Thyroid gland (tissue), 4 donors: Measurements from ENCODE around the gene THSD7A. TPM values are rescaled to one million over a fixed set of nuclear protein-coding genes. Genes with fewer than 3 reads are reported as not detected.
A peak's percentile ranks its signal among the peaks of the same experiment; 100 is the strongest.

ENCODE experiments used
- DNase-seq, 2 donors: peaks; one replicate each; pipeline ENCODE4 v3.0.0-alpha.2; 2019
- H3K27ac ChIP-seq, 3 donors: fragments of 200-600 bp; sonication (generic); 1 replicate in 2 of 3; 2 replicates in 1 of 3; pipeline ENCODE4 v1.5.1; 2016 to 2019; ENCODE audit warnings: mild to moderate bottlenecking in 1 of 3, moderate library complexity in 1 of 3
- H3K27me3 ChIP-seq: fragments of 200-600 bp; sonication (generic); one replicate; pipeline ENCODE4 v1.5.1; 2019
- H3K36me3 ChIP-seq, 2 donors: fragments of 200-600 bp; sonication (generic); one replicate each; pipeline ENCODE4 v1.5.1; 2016 to 2019
- H3K4me1 ChIP-seq, 2 donors: fragments of 200-600 bp; sonication (generic); one replicate each; pipeline ENCODE4 v1.5.1; 2017 to 2019
- H3K4me3 ChIP-seq, 3 donors: fragments of 200-600 bp; sonication (generic); replicated peaks in 1 of 3; 1 replicate in 2 of 3; 2 replicates in 1 of 3; pipeline ENCODE4 v1.5.1; 2016; ENCODE audit warnings: mild to moderate bottlenecking in 1 of 3
- H3K9me3 ChIP-seq: fragments of 200-600 bp; sonication (generic); one replicate; pipeline ENCODE4 v1.5.1; 2017
- CTCF ChIP-seq, 6 experiments: fragments of 200-600 bp in 3 of 6; fragments of 450-650 bp in 3 of 6; sonication (generic) in 3 of 6; IDR thresholded peaks; one replicate each; pipeline ENCODE4 v1.5.1; 2016 to 2019; ENCODE audit warnings: antibody characterized with exemption in 6 of 6, mild to moderate bottlenecking in 2 of 6, inconsistent platforms in 1 of 6, moderate library complexity in 1 of 6
- POLR2A ChIP-seq, 2 donors: fragments of 450-650 bp; IDR thresholded peaks; one replicate each; pipeline ENCODE4 v1.6.1; 2017; ENCODE audit warnings: antibody characterized with exemption in 2 of 2, mild to moderate bottlenecking in 2 of 2, moderate library complexity in 1 of 2
- WGBS, 2 donors: methylation state at CpG; one replicate each; pipeline ENCODE4 v1.1.5; 2017; 5-methylcytosine and 5-hydroxymethylcytosine counted together
- intact Hi-C: fragments of 100-400 bp; cut with DNase I; formaldehyde crosslinking; loops from one replicate; pipeline ENCODE4 v1.15.1; 2023
- total RNA-seq, 4 donors: library from RNA; depleted of rRNA; stranded (reverse); fragments of >200 nt; gene quantifications; one replicate each; pipeline ENCODE4 v1.2.3, GENCODE V29; 2016

The THSD7A gene
- total RNA-seq, 4 donors from 2014 or later, result 4.2 to 6.1 (median 5.8) TPM

- DNase-seq, result no peak
- Histone ChIP-seq H3K4me1 (peaks cover 4 to 16% of the 10 kb centered on the region in 2 donors), H3K27ac (no peak overlapping the region), H3K36me3 (no peaks in the 10 kb centered on the region), H3K9me3 (no peaks in the 10 kb centered on the region), H3K4me3 (no peak overlapping the region), H3K27me3 (no peaks in the 10 kb centered on the region)
- 93 to 96% methylated on average over 1 of the region's 1 CpG for WGBS, 2 donors
- TF ChIP-seq POLR2A (IDR thresholded peaks at IDR 0.05), result no peak
- TF ChIP-seq CTCF (IDR thresholded peaks at IDR 0.05), result no peak
- intact Hi-C loops, result no loop called here
These were observed 128.2 kb downstream of the THSD7A start for GRCh38 chr7:11703829-11704228.

GRCh38 chr7:11702938-11703337 is 129.1 kb downstream of the THSD7A start:
- WGBS, 2 donors, result 18 to 25% methylated on average over 4 of the region's 4 CpGs

GRCh38 chr7:11701829-11702560 is 130.0 kb downstream of the THSD7A start:
- H3K36me3 ChIP-seq, result no peaks in the 10 kb centered on the region
- intact Hi-C loops, result no loop called here
- H3K4me3 ChIP-seq, result no peak overlapping the region
- no peaks in the 10 kb centered on the region for H3K27me3 ChIP-seq
- H3K4me1 ChIP-seq, result peaks cover 9 to 13% of the 10 kb centered on the region in 2 donors
- TF ChIP-seq POLR2A (IDR thresholded peaks at IDR 0.05), result no peak
- TF ChIP-seq CTCF (IDR thresholded peaks at IDR 0.05), result no peak
- H3K9me3 ChIP-seq, result no peaks in the 10 kb centered on the region
- peak overlapping the region in 2 of 3 donors; percentile 51 to 59 for H3K27ac ChIP-seq
- 44 to 48% methylated on average over 6 of the region's 6 CpGs for WGBS, 2 donors
- peak; percentile 4 to 12 for DNase-seq

More at GRCh38 chr7:11702938-11703337, 129.1 kb downstream of the THSD7A start:
- Histone ChIP-seq H3K27me3 (no peaks in the 10 kb centered on the region), H3K27ac (peak overlapping the region in 2 of 3 donors; percentile 51 to 59), H3K4me3 (no peak overlapping the region), H3K9me3 (no peaks in the 10 kb centered on the region), H3K36me3 (no peaks in the 10 kb centered on the region), H3K4me1 (peaks cover 9 to 23% of the 10 kb centered on the region in 2 donors)
- intact Hi-C loops, result no loop called here
- DNase-seq, result peak; percentile 78
- TF ChIP-seq POLR2A (IDR thresholded peaks at IDR 0.05) (no peak), CTCF (IDR thresholded peaks at IDR 0.05) (no peak)

GRCh38 chr7:11699666-11700065 is 132.3 kb downstream of the THSD7A start:
- Histone ChIP-seq H3K27ac (no peak overlapping the region), H3K4me3 (no peak overlapping the region), H3K36me3 (no peaks in the 10 kb centered on the region), H3K9me3 (no peaks in the 10 kb centered on the region), H3K27me3 (no peaks in the 10 kb centered on the region), H3K4me1 (peaks cover 9 to 12% of the 10 kb centered on the region in 2 donors)
- no peak for DNase-seq
- WGBS, 2 donors, result 95 to 97% methylated on average over 5 of the region's 5 CpGs
- intact Hi-C loops, result no loop called here
- TF ChIP-seq CTCF (IDR thresholded peaks at IDR 0.05) (no peak), POLR2A (IDR thresholded peaks at IDR 0.05) (no peak)

- TF ChIP-seq CTCF (IDR thresholded peaks at IDR 0.05), result no peak
- no peak for DNase-seq
- H3K36me3 ChIP-seq, result no peaks in the 10 kb centered on the region
- H3K27ac ChIP-seq, result no peak overlapping the region
- peaks cover 8 to 12% of the 10 kb centered on the region in 2 donors for H3K4me1 ChIP-seq
- H3K27me3 ChIP-seq, result no peaks in the 10 kb centered on the region
- 51 to 55% methylated on average over 2 of the region's 2 CpGs for WGBS, 2 donors
- intact Hi-C loops, result no loop called here
- H3K9me3 ChIP-seq, result no peaks in the 10 kb centered on the region
- H3K4me3 ChIP-seq, result no peak overlapping the region
These were observed 133.6 kb downstream of the THSD7A start for GRCh38 chr7:11698384-11698871.
